ENCODE results near the gene PPP1R36. TPM values are rescaled to one million over a fixed set of nuclear protein-coding genes. Genes with fewer than 3 reads are reported as not detected.
A peak's percentile ranks its signal among the peaks of the same experiment; 100 is the strongest.

The PPP1R36 gene
- total RNA-seq (1.0 and 1.3 TPM in 2 replicates), polyA plus RNA-seq (0.37 and 0.87 TPM in 2 replicates), polyA minus RNA-seq (ENCODE audit: low replicate concordance) (not detected in 2 replicates)
- polyA plus RNA-seq (2012) = 0.45 and 0.52 TPM in 2 replicates

DNA sequence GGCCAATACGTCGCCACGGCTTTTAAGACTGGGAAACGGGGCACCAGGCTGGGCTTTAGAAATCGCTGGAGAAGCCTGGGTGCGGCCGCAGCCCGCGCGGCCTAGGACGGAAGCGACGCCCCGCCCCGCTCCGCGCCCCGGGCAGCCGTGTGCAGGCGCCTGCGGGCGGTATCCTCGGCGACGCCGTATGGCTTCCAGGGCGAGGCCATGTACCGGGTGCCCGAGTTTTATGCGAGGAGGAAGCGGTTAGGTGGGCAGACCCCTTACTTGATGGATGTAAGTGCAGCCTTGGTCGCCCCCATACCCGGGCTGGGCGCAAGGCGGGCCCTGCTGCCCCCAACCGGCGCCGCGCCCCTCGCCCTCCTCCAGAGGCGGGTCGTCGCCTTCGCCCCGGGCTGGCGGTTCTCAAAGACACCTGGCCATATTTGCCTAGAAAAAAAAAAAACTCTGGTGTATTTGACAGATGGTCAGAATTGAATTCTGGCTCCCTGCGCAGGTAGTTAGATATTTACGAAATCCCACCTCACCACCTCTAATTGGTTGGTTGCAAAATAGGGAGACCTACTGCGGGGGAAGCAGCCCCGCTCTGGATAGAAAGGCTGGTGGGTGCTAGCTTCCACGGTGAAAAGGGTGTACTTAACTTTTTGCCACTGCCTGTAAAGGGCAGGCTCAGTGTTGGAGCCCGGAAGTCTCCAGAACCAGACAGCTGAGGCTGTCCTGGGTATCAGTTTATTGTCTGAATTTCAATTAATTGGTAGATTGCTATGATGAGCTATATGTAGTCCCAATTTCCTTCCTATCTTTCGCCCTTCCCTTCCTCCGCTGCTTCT, at the start of gene PPP1R36:
PPP1R36 (plus strand) TSS at position 171 of the 830 bp plus-strand sequence; CDS start at position 208, 37 bp downstream.
- H3K4me3 ChIP-seq (replicated peaks in 1 of 4; ENCODE audit: control extremely low read depth in 1 of 4, insufficient read depth in 1 of 4, low read depth in 3 of 4, low read length in 4 of 4) = peak within 1 kb of the TSS in 2 of 4 experiments; percentile 11 to 24
- H2AFZ ChIP-seq (ENCODE audit: low read length) = peak within 1 kb of the TSS; percentile 19
- no peaks in the 10 kb centered on the region for H3K79me2 ChIP-seq (ENCODE audit: control insufficient read depth, insufficient read depth, low read length)
- H3K4me2 ChIP-seq (ENCODE audit: extremely low read depth, insufficient read depth, low read length) = peak within 1 kb of the TSS; percentile 54
- peaks cover 8% of the 10 kb centered on the region for H3K27me3 ChIP-seq (ENCODE audit: control insufficient read depth, insufficient read depth, low read length)
- TF ChIP-seq, protein P1, sequence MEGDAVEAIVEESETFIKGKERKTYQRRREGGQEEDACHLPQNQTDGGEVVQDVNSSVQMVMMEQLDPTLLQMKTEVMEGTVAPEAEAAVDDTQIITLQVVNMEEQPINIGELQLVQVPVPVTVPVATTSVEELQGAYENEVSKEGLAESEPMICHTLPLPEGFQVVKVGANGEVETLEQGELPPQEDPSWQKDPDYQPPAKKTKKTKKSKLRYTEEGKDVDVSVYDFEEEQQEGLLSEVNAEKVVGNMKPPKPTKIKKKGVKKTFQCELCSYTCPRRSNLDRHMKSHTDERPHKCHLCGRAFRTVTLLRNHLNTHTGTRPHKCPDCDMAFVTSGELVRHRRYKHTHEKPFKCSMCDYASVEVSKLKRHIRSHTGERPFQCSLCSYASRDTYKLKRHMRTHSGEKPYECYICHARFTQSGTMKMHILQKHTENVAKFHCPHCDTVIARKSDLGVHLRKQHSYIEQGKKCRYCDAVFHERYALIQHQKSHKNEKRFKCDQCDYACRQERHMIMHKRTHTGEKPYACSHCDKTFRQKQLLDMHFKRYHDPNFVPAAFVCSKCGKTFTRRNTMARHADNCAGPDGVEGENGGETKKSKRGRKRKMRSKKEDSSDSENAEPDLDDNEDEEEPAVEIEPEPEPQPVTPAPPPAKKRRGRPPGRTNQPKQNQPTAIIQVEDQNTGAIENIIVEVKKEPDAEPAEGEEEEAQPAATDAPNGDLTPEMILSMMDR (conservative IDR thresholded peaks at IDR 0.05 in 1 of 2, IDR thresholded peaks at IDR 0.05 in 1 of 2; ENCODE audit: low read depth in 1 of 2, low read length in 2 of 2) = no peak
- no peak for TF ChIP-seq EZH2 (IDR thresholded peaks at IDR 0.05; ENCODE audit: low read length, missing control alignments)
- no peak within 1 kb of the TSS for H3K9ac ChIP-seq (ENCODE audit: insufficient read depth, low read length)
- no peaks in the 10 kb centered on the region for H3K36me3 ChIP-seq (ENCODE audit: control insufficient read depth, insufficient read depth, low read length)
- H4K20me1 ChIP-seq (ENCODE audit: control insufficient read depth, extremely low read depth, insufficient read depth, low read length) = no peaks in the 10 kb centered on the region
- H3K4me1 ChIP-seq (ENCODE audit: control insufficient read depth, extremely low read depth, insufficient read depth, low read length) = no peaks in the 10 kb centered on the region
- no peak within 1 kb of the TSS for H3K27ac ChIP-seq (ENCODE audit: insufficient read depth, low read length)
- no peaks in the 10 kb centered on the region for H3K9me3 ChIP-seq (ENCODE audit: control insufficient read depth, insufficient read depth, low read depth, low read length)
- DNase-seq (ENCODE audit: low read depth in 2 of 2) = peak; percentile 23 to 26

GRCh38 chr14:64500088-64500487, 49.7 kb upstream of the PPP1R36 start:
- no peak overlapping the region for H2AFZ ChIP-seq (ENCODE audit: low read length)
- no peaks in the 10 kb centered on the region for H3K9me3 ChIP-seq (ENCODE audit: control insufficient read depth, insufficient read depth, low read depth, low read length)
- H3K9ac ChIP-seq (ENCODE audit: insufficient read depth, low read length) = no peak overlapping the region
- H3K4me3 ChIP-seq (replicated peaks in 1 of 4; ENCODE audit: control extremely low read depth in 1 of 4, insufficient read depth in 1 of 4, low read depth in 3 of 4, low read length in 4 of 4) = no peak overlapping the region
- no peak overlapping the region for H3K4me2 ChIP-seq (ENCODE audit: extremely low read depth, insufficient read depth, low read length)
- no peaks in the 10 kb centered on the region for H3K27me3 ChIP-seq (ENCODE audit: control insufficient read depth, insufficient read depth, low read length)
- TF ChIP-seq EZH2 (IDR thresholded peaks at IDR 0.05; ENCODE audit: low read length, missing control alignments) = no peak
- TF ChIP-seq, protein P1 (conservative IDR thresholded peaks at IDR 0.05 in 1 of 2, IDR thresholded peaks at IDR 0.05 in 1 of 2; ENCODE audit: low read depth in 1 of 2, low read length in 2 of 2) = no peak
- DNase-seq (ENCODE audit: low read depth in 2 of 2) = peak in 1 of 2 donors; percentile 35
- H3K4me1 ChIP-seq (ENCODE audit: control insufficient read depth, extremely low read depth, insufficient read depth, low read length) = peaks cover 6% of the 10 kb centered on the region
- H3K79me2 ChIP-seq (ENCODE audit: control insufficient read depth, insufficient read depth, low read length) = peaks cover 19% of the 10 kb centered on the region
- H3K36me3 ChIP-seq (ENCODE audit: control insufficient read depth, insufficient read depth, low read length) = no peaks in the 10 kb centered on the region
- H4K20me1 ChIP-seq (ENCODE audit: control insufficient read depth, extremely low read depth, insufficient read depth, low read length) = no peaks in the 10 kb centered on the region
- no peak overlapping the region for H3K27ac ChIP-seq (ENCODE audit: insufficient read depth, low read length)

GRCh38 chr14:64501411-64502171, 48.2 kb upstream of the PPP1R36 start:
- Histone ChIP-seq H3K4me2 (ENCODE audit: extremely low read depth, insufficient read depth, low read length) (peak overlapping the region; percentile 86), H3K4me1 (ENCODE audit: control insufficient read depth, extremely low read depth, insufficient read depth, low read length) (peaks cover 6% of the 10 kb centered on the region), H3K27ac (ENCODE audit: insufficient read depth, low read length) (peak overlapping the region; percentile 98), H3K9me3 (ENCODE audit: control insufficient read depth, insufficient read depth, low read depth, low read length) (no peaks in the 10 kb centered on the region), H3K36me3 (ENCODE audit: control insufficient read depth, insufficient read depth, low read length) (no peaks in the 10 kb centered on the region), H3K27me3 (ENCODE audit: control insufficient read depth, insufficient read depth, low read length) (no peaks in the 10 kb centered on the region), H2AFZ (ENCODE audit: low read length) (no peak overlapping the region), H3K9ac (ENCODE audit: insufficient read depth, low read length) (no peak overlapping the region), H3K79me2 (ENCODE audit: control insufficient read depth, insufficient read depth, low read length) (peaks cover 33% of the 10 kb centered on the region), H4K20me1 (ENCODE audit: control insufficient read depth, extremely low read depth, insufficient read depth, low read length) (peaks cover 4% of the 10 kb centered on the region), H3K4me3 (replicated peaks in 1 of 4; ENCODE audit: control extremely low read depth in 1 of 4, insufficient read depth in 1 of 4, low read depth in 3 of 4, low read length in 4 of 4) (peak overlapping the region in 3 of 4 experiments; percentile 12 to 92 (median 86))
- no peak for TF ChIP-seq EZH2 (IDR thresholded peaks at IDR 0.05; ENCODE audit: low read length, missing control alignments)
- TF ChIP-seq, protein P1 (conservative IDR thresholded peaks at IDR 0.05 in 1 of 2, IDR thresholded peaks at IDR 0.05 in 1 of 2; ENCODE audit: low read depth in 1 of 2, low read length in 2 of 2) = no peak
- DNase-seq (ENCODE audit: low read depth in 2 of 2) = peak; percentile 63 to 82

Measured in fibroblast of lung (primary cell).